Coronary artery (tissue), 2 donors: Measurements from ENCODE around the gene CD52.
"Not testable (repeated sequence)": the region's sequence is repeated elsewhere in the genome, so short reads cannot be mapped to it uniquely, and the experiment has no call there.

ENCODE experiments used
- DNase-seq: peaks from one replicate; pipeline ENCODE4 v3.0.0-alpha.2; 2017; ENCODE audit warnings: low spot score
- H3K27ac ChIP-seq, 2 donors: fragments of 200-600 bp; sonication (generic); one replicate each; pipeline ENCODE4 v1.5.1; 2016 to 2019
- H3K4me3 ChIP-seq: fragments of 200-600 bp; sonication (generic); 2 replicates; pipeline ENCODE4 v1.5.1; 2016; ENCODE audit warnings: mild to moderate bottlenecking, moderate library complexity
- CTCF ChIP-seq: fragments of 200-600 bp; sonication (generic); IDR thresholded peaks from one replicate; pipeline ENCODE4 v1.5.1; 2019; ENCODE audit warnings: antibody characterized with exemption

Gene CD52

GRCh38 chr1:26327956-26328362, 10.2 kb downstream of the CD52 start:
- Histone ChIP-seq H3K4me3 (no peak overlapping the region), H3K27ac (no peak overlapping the region)
- no peak for TF ChIP-seq CTCF
- DNase-seq, result no peak

GRCh38 chr1:26328597-26328996, 10.8 kb downstream of the CD52 start:
- H3K27ac ChIP-seq, result no peak overlapping the region
- no peak for DNase-seq
- TF ChIP-seq CTCF, result no peak

GRCh38 chr1:26329380-26329779, 11.6 kb downstream of the CD52 start:
- H3K4me3 ChIP-seq, H3K27ac ChIP-seq, DNase-seq: not testable (repeated sequence)

More at GRCh38 chr1:26328597-26328996, 10.8 kb downstream of the CD52 start:
- H3K4me3 ChIP-seq, result no peak overlapping the region

- Histone ChIP-seq H3K27ac (no peak overlapping the region), H3K4me3 (no peak overlapping the region)
- no peak for TF ChIP-seq CTCF
- no peak for DNase-seq
These were observed 12.5 kb downstream of the CD52 start for GRCh38 chr1:26330276-26330675.

- H3K27ac ChIP-seq, H3K4me3 ChIP-seq, DNase-seq: not testable (repeated sequence)
These were observed 15.6 kb downstream of the CD52 start for GRCh38 chr1:26333312-26333711.

- Histone ChIP-seq H3K4me3 (peak overlapping the region; percentile 68), H3K27ac (no peak overlapping the region)
- TF ChIP-seq CTCF, result no peak
- no peak for DNase-seq
These were observed 18.2 kb downstream of the CD52 start for GRCh38 chr1:26335774-26336476.

- Histone ChIP-seq H3K27ac (no peak overlapping the region), H3K4me3 (peak overlapping the region; percentile 68)
- DNase-seq, result no peak
- no peak for TF ChIP-seq CTCF
These were observed 18.9 kb downstream of the CD52 start for GRCh38 chr1:26336477-26337205.

- no peak for DNase-seq
- TF ChIP-seq CTCF, result no peak
- H3K4me3 ChIP-seq, result no peak overlapping the region
- H3K27ac ChIP-seq, result no peak overlapping the region
These were observed 19.4 kb downstream of the CD52 start for GRCh38 chr1:26337206-26337535.
